NOMO-1 treated with DMSO at 0.1 percent for 48 hours (cell line): ENCODE data around the gene MARCHF9.
A peak's percentile ranks its signal among the peaks of the same experiment; 100 is the strongest.

Experiments used
- DNase-seq: peaks from one replicate; lab custom pipeline; 2025; ENCODE audit not compliant: unreplicated experiment; lab: John Stamatoyannopoulos, UW

MARCHF9 gene

DNA sequence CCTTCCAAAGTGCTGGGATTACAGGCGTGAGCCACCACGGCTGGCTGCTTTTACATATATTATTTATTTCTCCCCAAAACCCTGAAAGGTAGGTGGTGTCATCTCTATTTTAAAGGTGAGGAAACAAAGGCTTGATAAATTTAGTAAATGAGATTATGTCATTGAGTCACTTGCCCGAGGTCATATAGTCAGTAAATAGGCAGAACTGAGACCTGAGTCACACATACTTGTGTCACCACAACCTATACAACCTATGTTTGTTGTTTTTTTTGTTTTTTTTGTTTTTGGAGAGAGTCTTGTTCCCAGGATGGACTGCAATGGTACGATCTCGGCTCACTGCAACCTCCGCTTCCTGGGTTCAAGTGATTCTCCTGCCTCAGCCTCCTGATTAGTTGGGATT is 40.5 kb downstream of the MARCHF9 start:
- DNase-seq, result no peak

GRCh38 chr12:57796996-57797395 is 42.1 kb downstream of the MARCHF9 start:
- no peak for DNase-seq

DNA sequence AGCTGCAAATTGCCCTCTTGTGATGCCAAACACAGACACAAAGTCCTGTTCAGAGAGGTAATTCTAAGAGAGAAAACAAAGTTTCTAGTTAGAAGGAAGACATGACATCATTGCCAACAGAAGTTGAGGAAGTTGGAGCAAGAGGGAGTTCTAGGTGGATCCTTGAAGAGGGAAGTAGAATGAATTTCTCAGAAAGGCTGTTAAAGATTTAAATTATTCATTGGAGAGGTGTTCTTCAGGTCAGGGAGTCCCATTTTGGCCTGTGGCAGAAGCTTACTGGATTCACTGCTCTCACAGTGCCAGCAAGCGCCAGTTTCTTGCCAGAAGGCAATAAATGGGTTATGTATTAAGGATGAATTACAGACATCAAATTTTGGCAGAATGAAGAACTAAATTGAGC is 43.0 kb downstream of the MARCHF9 start:
- peak; percentile 37 for DNase-seq

DNA sequence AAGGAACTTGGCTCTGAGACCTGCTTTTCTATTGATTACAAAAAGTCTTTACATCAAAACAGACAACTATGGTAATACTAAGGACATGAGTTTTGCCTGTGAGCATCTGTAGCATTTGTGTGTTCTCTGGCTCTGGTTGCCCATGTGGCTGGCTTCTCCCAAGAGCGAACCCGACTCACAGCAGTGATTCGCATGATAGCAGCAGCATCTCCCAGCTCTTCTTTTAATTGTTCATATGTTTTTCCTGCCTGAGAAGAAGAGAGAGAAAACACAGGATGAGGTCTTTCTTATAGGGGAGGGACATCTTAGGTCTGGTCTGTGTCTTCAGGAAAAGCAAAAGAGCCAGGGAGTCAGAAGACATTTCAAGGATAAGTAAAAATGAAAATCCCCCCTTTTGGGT is 46.1 kb downstream of the MARCHF9 start:
- no peak for DNase-seq

GRCh38 chr12:57802607-57803006 is 47.7 kb downstream of the MARCHF9 start:
- no peak for DNase-seq

GRCh38 chr12:57803319-57803893 is 48.5 kb downstream of the MARCHF9 start:
- DNase-seq, result no peak

DNA sequence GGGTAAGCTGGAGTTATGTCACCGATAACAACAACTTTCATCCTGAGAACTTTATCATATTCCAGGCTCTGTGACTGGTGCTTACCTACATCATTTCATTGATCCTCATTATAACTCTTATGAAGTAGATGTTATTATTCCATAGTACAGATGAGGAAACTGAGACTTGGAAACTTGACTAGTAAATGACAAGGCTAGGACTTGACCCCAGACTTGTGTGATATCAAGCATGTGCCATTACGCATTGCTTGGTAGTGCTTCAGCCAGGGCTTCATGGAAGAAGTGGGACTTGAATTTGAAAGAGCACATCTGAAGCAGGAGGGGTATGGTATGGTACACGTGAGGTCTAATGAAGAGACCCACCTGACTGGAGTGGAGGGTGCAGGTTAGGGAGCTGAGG is 51.8 kb downstream of the MARCHF9 start:
- DNase-seq, result no peak

GRCh38 chr12:57807285-57807684 is 52.4 kb downstream of the MARCHF9 start:
- DNase-seq, result no peak

- DNase-seq, result no peak
These were observed 53.4 kb downstream of the MARCHF9 start for GRCh38 chr12:57808351-57808750.

DNA sequence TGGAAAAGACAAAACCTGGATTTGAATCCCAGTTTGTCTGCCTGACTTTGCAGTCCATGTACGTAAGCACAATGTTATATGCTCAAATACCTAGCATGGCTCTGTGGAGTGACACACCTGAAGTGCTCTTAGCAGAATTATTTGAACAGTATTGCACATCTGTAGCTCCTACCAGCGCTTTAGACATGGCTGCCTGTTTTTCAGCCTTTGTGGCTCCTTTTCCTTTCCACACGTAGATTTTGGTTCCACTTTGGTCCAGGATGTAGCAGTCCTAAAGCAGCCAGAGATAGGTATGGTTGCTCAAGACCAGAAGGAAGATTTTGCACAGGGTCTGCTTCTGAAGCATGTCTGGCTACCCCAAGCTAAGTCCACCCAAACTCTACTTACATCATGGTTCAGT is 54.5 kb downstream of the MARCHF9 start:
- no peak for DNase-seq
